ENCODE measurements around the gene MIER1. TPM values are rescaled to one million over a fixed set of nuclear protein-coding genes. Genes with fewer than 3 reads are reported as not detected.

The MIER1 gene
- total RNA-seq: 15.9 and 18.0 TPM in 2 replicates

GRCh38 chr1:66924756-66925557 is at the start of gene MIER1, which contains the start of gene DNAI4:
TSS of gene MIER1 (plus strand) at chr1:66924990. CDS start at chr1:66925029, 39 bp downstream.
TSS of gene DNAI4 (minus strand) at chr1:66924856. CDS start at chr1:66924831, 25 bp downstream.

Other genes with a start within 250 kb of the MIER1 start
- gene DYNLT5, start 172.5 kb upstream of the MIER1 start, total RNA-seq: 1.5 TPM in 1 of 2 replicates, not detected in the other
- not detected in 2 replicates for gene INSL5, start 123.7 kb upstream of the MIER1 start, total RNA-seq
- 1.5 and 5.4 TPM in 2 replicates for gene DNAI4, start 134 bp upstream of the MIER1 start, total RNA-seq
- gene SLC35D1, start 129.2 kb downstream of the MIER1 start, total RNA-seq: 8.9 and 9.0 TPM in 2 replicates
- gene C1orf141, start 210.0 kb downstream of the MIER1 start, total RNA-seq: not detected in 2 replicates
- not detected in 2 replicates for gene IL23R, start 241.5 kb downstream of the MIER1 start, total RNA-seq

Measured in cardiac atrium fibroblast (primary cell).